ENCODE measurements around the gene BCAS1. TPM values are rescaled to one million over a fixed set of nuclear protein-coding genes. Genes with fewer than 3 reads are reported as not detected.

Gene BCAS1
- total and polyA plus RNA-seq, 2 donors (not counting 3 experiments of a cell fraction or from before 2014, with no cell fraction given), result not detected

GRCh38 chr20:53963635-53964034 lies 106.8 kb downstream of the BCAS1 start:
- H3K79me2 ChIP-seq (ENCODE audit: control insufficient read depth, insufficient read depth, low read length), result no peaks in the 10 kb centered on the region
- H3K4me3 ChIP-seq (replicated peaks in 1 of 3; ENCODE audit: insufficient read depth in 1 of 3, low read depth in 1 of 3, low read length in 3 of 3), result no peak overlapping the region
- H3K27ac ChIP-seq (ENCODE audit: insufficient read depth, low read depth, low read length), result no peak overlapping the region
- no peak overlapping the region for H2AFZ ChIP-seq (ENCODE audit: low read depth, low read length)
- no peak overlapping the region for H3K9ac ChIP-seq (replicated peaks; ENCODE audit: extremely low read depth, insufficient read depth, low read length)
- H3K36me3 ChIP-seq (ENCODE audit: control insufficient read depth in 2 of 2, extremely low read depth in 1 of 2, insufficient read depth in 2 of 2, low read length in 2 of 2), result no peaks in the 10 kb centered on the region
- BruUV-seq (replicated peaks), result no TSS peak
- FAIRE-seq, result no peak
- TF ChIP-seq MAX (IDR thresholded peaks at IDR 0.05; ENCODE audit: insufficient read depth, insufficient read length) (no peak), POLR2A (IDR thresholded peaks at IDR 0.05; ENCODE audit: low read depth, low read length) (no peak), CTCF (IDR thresholded peaks at IDR 0.05; ENCODE audit: extremely low read depth in 1 of 2, insufficient read depth in 1 of 2, low read depth in 1 of 2, low read length in 2 of 2) (no peak), EZH2 (IDR thresholded peaks at IDR 0.05; ENCODE audit: borderline replicate concordance, low read depth, low read length, severe bottlenecking) (no peak), POLR2AphosphoS5 (IDR thresholded peaks at IDR 0.05; ENCODE audit: insufficient read depth, low read depth, low read length) (no peak), MYC (IDR thresholded peaks at IDR 0.05; ENCODE audit: low read depth, low read length) (no peak), JUN (IDR thresholded peaks at IDR 0.05; ENCODE audit: borderline replicate concordance, insufficient read depth, insufficient read length, low read depth) (no peak), FOS (IDR thresholded peaks at IDR 0.05; ENCODE audit: borderline replicate concordance, insufficient read depth, low read length) (no peak), GATA2 (IDR thresholded peaks at IDR 0.05; ENCODE audit: insufficient read depth, insufficient read length, low read depth, low read length) (no peak)
- DNase-seq (ENCODE audit: low read depth, low spot score), result no peak
- H3K4me2 ChIP-seq (ENCODE audit: insufficient read depth, low read length), result no peak overlapping the region
- H3K9me1 ChIP-seq (replicated peaks; ENCODE audit: control insufficient read depth, extremely low read depth, insufficient read depth, low read length), result no peaks in the 10 kb centered on the region
- POLR2A ChIA-PET, result no interaction called here
- CTCF ChIA-PET, result no interaction called here
- H3K27me3 ChIP-seq (ENCODE audit: control insufficient read depth in 2 of 2, insufficient read depth in 2 of 2, low read length in 2 of 2), result peaks cover 0 to 4% of the 10 kb centered on the region in 2 experiments
- H4K20me1 ChIP-seq (replicated peaks; ENCODE audit: control insufficient read depth, extremely low read depth, insufficient read depth, low read length), result no peaks in the 10 kb centered on the region
- dilution Hi-C loops (cut with MboI; ENCODE audit: extremely low pct_ligation_motif_present, low sequenced_read_pairs), result no loop called here
- H3K9me3 ChIP-seq (replicated peaks; ENCODE audit: control insufficient read depth, insufficient read depth, low read length), result no peaks in the 10 kb centered on the region
- intact Hi-C loops (cut with micrococcal nuclease), result no loop called here
- peaks cover 10% of the 10 kb centered on the region for H3K4me1 ChIP-seq (ENCODE audit: control insufficient read depth, extremely low read depth, insufficient read depth, low read length)
